ENCODE results near the gene TCF7.

TCF7 gene

GRCh38 chr5:134120386-134121138 is 6.1 kb downstream of the TCF7 start:
- DNase-seq (ENCODE audit: insufficient read length, low spot score), result no peak
- no peak for TF ChIP-seq CTCF (IDR thresholded peaks at IDR 0.05; ENCODE audit: insufficient read depth, missing control alignments)
- no peak for FAIRE-seq

- DNase-seq (ENCODE audit: insufficient read length, low spot score), result no peak
- FAIRE-seq, result no peak
- no peak for TF ChIP-seq CTCF (IDR thresholded peaks at IDR 0.05; ENCODE audit: insufficient read depth, missing control alignments)
Observed at GRCh38 chr5:134122530-134122929, 8.0 kb downstream of the TCF7 start.

- TF ChIP-seq CTCF (IDR thresholded peaks at IDR 0.05; ENCODE audit: insufficient read depth, missing control alignments), result no peak
- DNase-seq (ENCODE audit: insufficient read length, low spot score) (no peak), FAIRE-seq (no peak)
Observed at GRCh38 chr5:134123360-134123759, 8.9 kb downstream of the TCF7 start.

- TF ChIP-seq CTCF (IDR thresholded peaks at IDR 0.05; ENCODE audit: insufficient read depth, missing control alignments), result no peak
- DNase-seq (ENCODE audit: insufficient read length, low spot score) (no peak), FAIRE-seq (no peak)
Observed at GRCh38 chr5:134124289-134125038, 10.0 kb downstream of the TCF7 start.

DNA sequence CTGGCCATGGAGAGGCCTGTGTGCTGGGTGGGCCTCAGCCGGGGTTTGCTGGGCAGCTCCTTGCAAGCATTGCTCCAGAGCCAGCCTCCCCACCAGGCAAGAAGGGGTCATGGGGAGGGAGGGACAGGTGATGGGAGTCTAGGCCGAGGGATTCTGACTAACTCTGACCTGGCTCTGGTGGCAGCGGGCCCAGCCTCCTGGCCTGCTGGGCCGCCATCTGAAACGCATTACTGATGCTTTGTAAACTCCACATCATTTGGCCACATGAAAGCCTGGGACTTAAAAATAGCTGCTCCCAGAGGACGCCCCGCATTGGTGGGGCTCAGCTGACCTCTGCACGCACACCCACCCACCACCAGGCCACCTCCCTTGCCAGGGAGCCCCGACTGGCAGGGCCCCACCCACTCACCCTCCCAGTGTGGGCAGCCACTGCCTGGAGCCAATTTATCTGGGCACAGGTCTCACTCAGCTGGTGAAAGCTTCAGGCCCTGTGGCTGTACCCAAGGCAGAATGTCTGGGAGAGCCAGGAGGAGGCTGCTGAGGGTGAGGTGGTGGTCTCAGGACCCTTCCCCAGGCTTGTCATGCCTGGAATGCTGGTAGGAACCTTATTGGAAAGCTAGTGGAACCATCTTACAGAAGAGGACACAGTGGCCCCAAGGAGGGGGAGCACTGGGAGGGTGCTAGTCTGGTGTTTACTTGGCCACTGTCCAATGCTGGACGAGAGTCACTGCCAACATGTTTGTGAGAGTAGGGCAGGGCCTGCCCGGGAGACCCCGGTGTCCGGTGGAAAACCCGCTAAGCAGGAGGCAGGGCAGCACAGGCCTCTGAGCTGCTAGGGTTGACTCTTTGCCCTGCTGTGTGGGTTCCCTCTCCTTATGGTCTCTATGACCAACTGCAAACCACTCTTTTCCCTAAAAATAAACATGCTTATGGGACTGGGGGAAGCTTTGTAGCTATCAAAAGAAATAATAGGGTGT is 10.8 kb downstream of the TCF7 start:
- TF ChIP-seq CTCF (IDR thresholded peaks at IDR 0.05; ENCODE audit: insufficient read depth, missing control alignments), result no peak
- no peak for FAIRE-seq
- DNase-seq (ENCODE audit: insufficient read length, low spot score), result no peak

DNA sequence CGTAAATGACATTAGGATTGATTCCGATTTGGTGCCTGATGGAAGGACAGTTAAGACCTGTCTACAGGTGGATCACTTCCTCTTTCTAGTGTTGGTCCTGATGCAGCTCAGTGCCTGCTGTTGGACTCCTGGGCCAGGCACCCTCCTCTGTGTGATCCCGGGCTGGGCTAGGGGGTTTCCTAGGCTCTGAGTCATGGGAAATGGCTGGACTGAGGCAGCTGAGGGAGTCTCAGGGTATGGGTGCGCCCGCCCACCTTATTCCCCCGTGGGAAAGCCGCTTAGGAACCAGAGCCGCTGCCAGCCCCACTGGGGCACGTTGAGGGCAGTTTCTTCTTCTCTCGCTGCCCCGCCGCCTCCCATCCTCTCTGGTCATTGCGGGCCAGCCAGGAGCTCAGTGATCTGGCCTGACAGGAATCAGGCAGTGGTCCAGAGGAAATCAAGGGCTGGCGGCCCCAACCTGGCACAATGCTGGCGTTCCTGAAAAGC is 12.9 kb downstream of the TCF7 start:
- DNase-seq (ENCODE audit: insufficient read length, low spot score), result no peak
- no peak for TF ChIP-seq CTCF (IDR thresholded peaks at IDR 0.05; ENCODE audit: insufficient read depth, missing control alignments)
- no peak for FAIRE-seq

Data from D721Med (cell line).